ENCODE measurements around the gene PHOSPHO2.

DNA sequence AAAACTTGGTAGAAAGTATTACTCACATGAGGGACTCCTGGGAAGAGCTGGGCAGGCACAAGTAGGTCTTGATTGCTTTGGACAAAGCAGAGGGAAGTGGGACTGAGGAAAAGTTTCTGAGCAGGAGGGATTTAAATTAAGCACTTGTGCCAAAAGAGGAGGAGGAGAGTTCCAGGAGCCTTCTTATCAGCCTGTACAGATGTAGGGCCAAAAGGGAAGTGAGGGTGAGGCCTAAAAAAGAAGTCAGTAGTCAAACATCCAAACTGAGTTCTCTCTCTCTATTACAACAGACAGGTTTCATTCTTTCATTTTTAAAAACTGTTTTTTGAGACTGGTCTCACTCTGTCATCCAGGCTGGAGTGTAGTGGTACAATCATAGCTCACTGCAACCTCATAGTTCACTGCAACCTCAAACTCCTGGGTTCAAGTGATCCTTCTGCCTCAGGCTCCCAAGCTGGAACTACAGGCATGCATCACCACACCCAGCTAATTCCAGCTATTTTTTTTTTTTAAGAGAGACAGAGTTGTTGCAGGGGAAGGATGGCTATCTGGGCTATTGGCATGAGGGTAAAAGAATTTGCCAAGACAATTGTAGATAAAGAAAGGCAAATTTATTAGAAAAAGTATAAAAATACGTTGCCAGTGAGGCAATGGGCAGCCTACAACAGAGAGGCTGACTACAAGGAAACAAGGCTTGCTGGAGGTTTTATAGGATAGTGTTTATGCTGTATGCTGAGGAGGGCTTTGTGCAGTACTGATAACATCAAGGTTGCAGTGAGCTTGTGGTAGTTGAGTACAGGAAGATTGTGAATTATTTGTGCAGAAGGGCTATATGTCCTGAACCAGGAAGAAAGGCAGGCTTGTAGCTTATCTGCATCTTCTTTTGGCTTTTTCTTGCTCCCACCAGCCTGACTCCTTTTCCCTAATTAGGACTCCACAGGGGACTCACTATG is 29.0 kb upstream of the PHOSPHO2 start:
- no peak for TF ChIP-seq POLR2A (IDR thresholded peaks at IDR 0.05)
- TF ChIP-seq, protein P1, sequence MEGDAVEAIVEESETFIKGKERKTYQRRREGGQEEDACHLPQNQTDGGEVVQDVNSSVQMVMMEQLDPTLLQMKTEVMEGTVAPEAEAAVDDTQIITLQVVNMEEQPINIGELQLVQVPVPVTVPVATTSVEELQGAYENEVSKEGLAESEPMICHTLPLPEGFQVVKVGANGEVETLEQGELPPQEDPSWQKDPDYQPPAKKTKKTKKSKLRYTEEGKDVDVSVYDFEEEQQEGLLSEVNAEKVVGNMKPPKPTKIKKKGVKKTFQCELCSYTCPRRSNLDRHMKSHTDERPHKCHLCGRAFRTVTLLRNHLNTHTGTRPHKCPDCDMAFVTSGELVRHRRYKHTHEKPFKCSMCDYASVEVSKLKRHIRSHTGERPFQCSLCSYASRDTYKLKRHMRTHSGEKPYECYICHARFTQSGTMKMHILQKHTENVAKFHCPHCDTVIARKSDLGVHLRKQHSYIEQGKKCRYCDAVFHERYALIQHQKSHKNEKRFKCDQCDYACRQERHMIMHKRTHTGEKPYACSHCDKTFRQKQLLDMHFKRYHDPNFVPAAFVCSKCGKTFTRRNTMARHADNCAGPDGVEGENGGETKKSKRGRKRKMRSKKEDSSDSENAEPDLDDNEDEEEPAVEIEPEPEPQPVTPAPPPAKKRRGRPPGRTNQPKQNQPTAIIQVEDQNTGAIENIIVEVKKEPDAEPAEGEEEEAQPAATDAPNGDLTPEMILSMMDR (IDR thresholded peaks at IDR 0.05), result no peak
